ENCODE data around the gene PPM1H. TPM values are rescaled to one million over a fixed set of nuclear protein-coding genes. Genes with fewer than 3 reads are reported as not detected.
"Not testable (repeated sequence)": the region's sequence is repeated elsewhere in the genome, so short reads cannot be mapped to it uniquely, and the experiment has no call there.

Gene PPM1H
- total and polyA plus RNA-seq, 2 of the 8 experiments (the other 6 are each of a cell fraction or from before 2014, with no cell fraction given): 16.4 to 36.1 TPM

- not testable (repeated sequence) for H2BK20ac ChIP-seq (ENCODE audit: low read length); DNase-seq (ENCODE audit: low read depth in 1 of 2, low spot score in 2 of 2); H4K8ac ChIP-seq (ENCODE audit: extremely low read depth, insufficient read depth, low read length); H3K79me2 ChIP-seq (ENCODE audit: control insufficient read depth in 1 of 2, insufficient read depth in 2 of 2, low read length in 2 of 2); H3K36me3 ChIP-seq (ENCODE audit: control insufficient read depth in 2 of 4, insufficient read depth in 4 of 4, low read length in 3 of 4); H3K56ac ChIP-seq (replicated peaks; ENCODE audit: insufficient read length, low read depth, low read length); H4K91ac ChIP-seq (replicated peaks; ENCODE audit: insufficient read length, low read length); H3K23ac ChIP-seq (ENCODE audit: insufficient read length); FAIRE-seq; H3K4me2 ChIP-seq (ENCODE audit: insufficient read depth in 1 of 2, low read depth in 2 of 2, low read length in 2 of 2); H3K9me3 ChIP-seq (ENCODE audit: insufficient read depth in 2 of 2, low read depth in 1 of 2, low read length in 1 of 2); H3K27ac ChIP-seq (ENCODE audit: low read depth, low read length); H2BK12ac ChIP-seq (ENCODE audit: low read depth, low read length); H3K4me1 ChIP-seq (replicated peaks in 1 of 4; ENCODE audit: control insufficient read depth in 3 of 4, insufficient read depth in 4 of 4, low read length in 3 of 4); H2BK5ac ChIP-seq (ENCODE audit: low read depth, low read length); H2BK15ac ChIP-seq (ENCODE audit: low read length); H2AFZ ChIP-seq (ENCODE audit: low read length); H3K4ac ChIP-seq (replicated peaks; ENCODE audit: insufficient read length, low read depth, low read length); H3K9ac ChIP-seq (replicated peaks in 1 of 4; ENCODE audit: extremely low read depth in 1 of 4, low read depth in 3 of 4, low read length in 3 of 4); H4K5ac ChIP-seq (ENCODE audit: insufficient read length, low read depth, low read length); H3K18ac ChIP-seq (ENCODE audit: extremely low read depth, low read length); H3K27me3 ChIP-seq (replicated peaks in 1 of 4; ENCODE audit: control insufficient read depth in 3 of 4, extremely low read depth in 1 of 4, insufficient read depth in 3 of 4, low read length in 3 of 4); H4K20me1 ChIP-seq (replicated peaks in 1 of 2; ENCODE audit: control insufficient read depth in 1 of 2, insufficient read depth in 2 of 2, low read length in 2 of 2); H3K23me2 ChIP-seq (ENCODE audit: low read depth, low read length); H3K79me1 ChIP-seq (ENCODE audit: low read depth, low read length); H3K14ac ChIP-seq (ENCODE audit: insufficient read length); H2BK120ac ChIP-seq (replicated peaks; ENCODE audit: low read depth, low read length); H3K4me3 ChIP-seq (ENCODE audit: extremely low read depth in 1 of 4, insufficient read depth in 2 of 4, low read depth in 3 of 4, low read length in 4 of 4); H2AK5ac ChIP-seq (ENCODE audit: low read depth, low read length)
- ChIA-PET POLR2A (ENCODE audit: partially characterized antibody) (interaction anchor here (0.6 to 0.7 kb wide), 2 partner anchors 19 to 93 kb away, joined by 3 read pairs; no protein-coding TSS in a partner anchor), CTCF (ENCODE audit: partially characterized antibody) (interaction anchor here (0.7 to 1.7 kb wide), 2 partner anchors 67 to 83 kb away, joined by 3 to 8 read pairs; no protein-coding TSS in a partner anchor)
- 88% methylated on average over 5 of the region's 5 CpGs; no CpG with 5 or more reads in 1 of the 2 experiments for WGBS, 2 experiments (ENCODE audit: extremely low coverage in 1 of 2, insufficient coverage in 1 of 2, insufficient read length in 1 of 2, insufficient replicate concordance in 2 of 2, low coverage in 1 of 2, low lambda C conversion rate in 2 of 2, missing lambda C conversion rate in 1 of 2)
Measured at GRCh38 chr12:62664951-62665350, 270.0 kb downstream of the PPM1H start.
